Measurements from ENCODE around the gene PKD1L1.
"Not testable (repeated sequence)": the region's sequence is repeated elsewhere in the genome, so short reads cannot be mapped to it uniquely, and the experiment has no call there.

PKD1L1 gene

DNA sequence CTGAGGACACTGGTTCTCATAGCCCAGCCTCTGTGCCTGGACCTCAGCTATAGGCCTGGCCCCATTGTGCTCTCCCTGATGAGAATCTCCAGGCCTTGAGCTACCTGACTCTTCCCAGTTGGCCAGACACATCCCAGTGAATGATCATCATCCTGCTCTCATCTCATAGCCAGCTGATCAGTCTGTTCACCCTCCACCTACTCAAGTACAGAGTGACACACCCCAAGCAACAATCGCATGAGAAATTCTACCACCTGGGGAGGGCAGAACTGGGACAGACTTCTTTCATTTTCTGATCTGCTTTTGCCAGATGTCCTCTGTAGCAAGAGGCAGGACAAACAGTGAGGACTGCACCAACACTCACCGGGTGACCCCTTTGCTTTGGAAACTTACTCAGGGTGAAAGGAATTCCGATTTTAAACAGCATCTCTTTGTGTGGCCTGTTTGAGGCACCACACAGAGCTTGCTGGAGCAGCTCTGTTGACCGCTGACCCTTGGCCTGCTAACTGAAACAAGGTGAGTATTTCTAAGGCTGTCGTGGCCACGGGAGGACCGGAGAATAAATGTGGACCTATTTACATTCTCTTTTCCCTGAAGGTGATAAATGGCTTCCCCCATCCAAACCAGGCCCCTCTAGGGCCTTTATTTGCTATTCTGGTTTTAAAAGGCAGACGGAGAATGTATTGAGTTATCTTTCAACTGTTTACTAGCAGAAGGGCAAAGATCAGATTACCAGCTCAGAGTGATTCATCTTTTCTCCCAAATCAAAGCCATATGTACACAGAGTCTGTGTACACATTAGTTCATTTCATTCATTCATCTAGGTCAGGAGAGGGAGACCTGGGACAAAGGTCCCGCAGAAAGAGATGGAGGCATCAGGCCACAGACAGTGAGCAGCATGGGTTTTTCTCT is 184.9 kb downstream of the PKD1L1 start:
- H3K4me1 ChIP-seq: no peaks in the 10 kb centered on the region; the same call in 1 of the 2 replicates
- H3K9me3 ChIP-seq: no peaks in the 10 kb centered on the region
- H3K36me3 ChIP-seq (replicated peaks): no peaks in the 10 kb centered on the region
- in situ Hi-C loops (cut with MboI; ENCODE audit: low sequenced_read_pairs): no loop called here
- no peak overlapping the region for H3K4me3 ChIP-seq
- no peaks in the 10 kb centered on the region for H3K27me3 ChIP-seq (ENCODE audit: low read depth)
- DNase-seq (ENCODE audit: low spot score in 2 of 2): no peak

DNA sequence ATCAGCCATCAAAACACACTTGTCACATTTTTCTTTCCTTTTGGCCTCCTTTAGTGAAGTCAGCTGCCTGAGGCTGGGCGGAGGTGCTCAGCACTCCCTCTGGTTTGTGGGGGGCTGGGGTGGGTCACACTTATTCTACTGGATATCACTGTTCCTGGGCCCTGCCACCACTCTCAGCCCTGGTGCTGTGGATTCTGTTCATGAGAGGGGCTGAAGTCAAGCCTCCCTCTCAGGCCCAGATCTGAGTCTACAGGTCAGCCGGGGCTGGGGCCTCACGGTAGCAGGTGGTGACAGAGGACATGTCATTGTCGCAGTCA is 185.6 kb downstream of the PKD1L1 start:
- no peaks in the 10 kb centered on the region; the same call in 1 of the 2 replicates for H3K4me1 ChIP-seq
- in situ Hi-C loops (cut with MboI; ENCODE audit: low sequenced_read_pairs): no loop called here
- no peak for DNase-seq (ENCODE audit: low spot score in 2 of 2)
- no peaks in the 10 kb centered on the region for H3K9me3 ChIP-seq
- no peaks in the 10 kb centered on the region for H3K27me3 ChIP-seq (ENCODE audit: low read depth)
- no peak overlapping the region for H3K4me3 ChIP-seq
- no peaks in the 10 kb centered on the region for H3K36me3 ChIP-seq (replicated peaks)

DNA sequence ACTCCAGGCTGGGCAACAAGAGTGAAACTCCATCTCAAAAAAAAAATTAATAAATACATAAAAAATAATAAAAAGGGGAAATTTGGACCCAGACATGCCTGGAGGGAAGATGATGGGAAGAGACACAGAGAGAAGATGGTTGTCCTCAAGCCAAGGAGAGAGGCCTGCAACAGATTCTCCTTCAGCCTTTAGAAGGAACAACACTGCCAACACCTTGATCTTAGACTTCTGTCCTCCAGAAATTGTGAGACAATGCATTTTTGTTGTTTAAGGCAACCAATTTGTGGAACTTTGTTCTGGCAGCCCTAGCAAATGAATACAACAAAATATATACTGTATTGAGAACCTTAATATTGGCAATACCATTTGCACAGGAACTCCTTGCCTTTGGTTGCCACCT is 186.1 kb downstream of the PKD1L1 start:
- no peaks in the 10 kb centered on the region; the same call in 1 of the 2 replicates for H3K4me1 ChIP-seq

DNA sequence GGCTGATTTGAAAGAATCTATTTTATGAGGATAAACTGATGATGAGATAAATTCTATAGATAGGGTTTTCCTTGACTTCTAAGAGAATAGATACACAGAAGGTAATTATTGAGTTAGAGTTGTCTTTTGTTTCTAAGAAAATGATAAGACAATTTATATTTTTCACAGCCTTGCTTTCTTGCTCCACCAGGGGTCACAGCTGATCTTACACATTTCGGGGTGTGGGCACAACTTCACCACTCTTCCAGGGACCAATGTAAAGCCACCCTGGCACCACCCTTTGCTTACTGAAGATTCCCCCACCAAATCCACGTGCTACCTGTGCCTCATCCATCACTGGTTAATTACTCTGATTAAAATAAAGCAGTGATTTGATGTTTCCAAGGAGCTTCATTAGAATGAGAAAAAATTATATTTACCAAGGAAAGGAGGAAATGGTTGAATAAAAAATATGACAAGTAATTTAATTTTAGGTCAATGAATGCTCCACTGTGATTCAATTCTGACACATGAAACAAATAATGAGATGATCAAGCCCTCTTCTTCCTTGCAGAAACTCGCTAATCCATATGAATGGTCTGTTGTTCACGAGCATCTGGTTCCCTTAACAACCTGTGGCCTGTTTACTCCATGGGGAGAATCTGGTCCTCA is 189.1 kb downstream of the PKD1L1 start:
- no peaks in the 10 kb centered on the region for H3K36me3 ChIP-seq (replicated peaks)
- in situ Hi-C loops (cut with MboI; ENCODE audit: low sequenced_read_pairs): no loop called here
- no peak for DNase-seq (ENCODE audit: low spot score in 2 of 2)

More for the DNA sequence above, 186.1 kb downstream of the PKD1L1 start:
- no peak for DNase-seq (ENCODE audit: low spot score in 2 of 2)
- Histone ChIP-seq H3K27me3 (ENCODE audit: low read depth) (no peaks in the 10 kb centered on the region), H3K9me3 (no peaks in the 10 kb centered on the region), H3K4me3 (no peak overlapping the region), H3K36me3 (replicated peaks) (no peaks in the 10 kb centered on the region)
- in situ Hi-C loops (cut with MboI; ENCODE audit: low sequenced_read_pairs): no loop called here

DNA sequence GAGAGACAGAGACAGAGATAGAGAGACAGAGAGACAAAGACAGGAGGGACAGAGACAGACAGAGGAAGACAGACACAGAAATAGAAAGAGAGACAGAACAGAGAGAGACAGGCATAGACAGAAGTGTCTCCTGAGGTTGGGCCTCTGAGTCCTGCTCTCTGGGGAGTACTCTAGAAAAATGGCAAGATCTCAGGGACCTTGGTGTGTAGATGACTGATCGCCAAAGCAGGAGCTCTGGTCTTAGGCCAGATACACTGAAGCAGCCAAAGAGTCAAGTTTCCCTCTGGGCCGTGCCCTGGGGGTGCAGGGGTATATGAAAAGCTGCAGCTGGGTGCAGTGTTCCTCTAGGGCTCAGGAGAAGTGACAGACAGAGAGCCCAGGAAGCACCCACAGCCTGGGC is 189.7 kb downstream of the PKD1L1 start:
- DNase-seq (ENCODE audit: low spot score in 2 of 2): no peak
- Histone ChIP-seq H3K27me3 (ENCODE audit: low read depth) (no peaks in the 10 kb centered on the region), H3K36me3 (replicated peaks) (no peaks in the 10 kb centered on the region), H3K9me3 (no peaks in the 10 kb centered on the region), H3K4me1 (no peaks in the 10 kb centered on the region; the same call in 1 of the 2 replicates), H3K4me3 (no peak overlapping the region)
- in situ Hi-C loops (cut with MboI; ENCODE audit: low sequenced_read_pairs): no loop called here

More for the DNA sequence above, 189.1 kb downstream of the PKD1L1 start:
- no peaks in the 10 kb centered on the region for H3K27me3 ChIP-seq (ENCODE audit: low read depth)
- H3K4me1 ChIP-seq: no peaks in the 10 kb centered on the region; the same call in 1 of the 2 replicates
- no peak overlapping the region for H3K4me3 ChIP-seq
- H3K9me3 ChIP-seq: no peaks in the 10 kb centered on the region

DNA sequence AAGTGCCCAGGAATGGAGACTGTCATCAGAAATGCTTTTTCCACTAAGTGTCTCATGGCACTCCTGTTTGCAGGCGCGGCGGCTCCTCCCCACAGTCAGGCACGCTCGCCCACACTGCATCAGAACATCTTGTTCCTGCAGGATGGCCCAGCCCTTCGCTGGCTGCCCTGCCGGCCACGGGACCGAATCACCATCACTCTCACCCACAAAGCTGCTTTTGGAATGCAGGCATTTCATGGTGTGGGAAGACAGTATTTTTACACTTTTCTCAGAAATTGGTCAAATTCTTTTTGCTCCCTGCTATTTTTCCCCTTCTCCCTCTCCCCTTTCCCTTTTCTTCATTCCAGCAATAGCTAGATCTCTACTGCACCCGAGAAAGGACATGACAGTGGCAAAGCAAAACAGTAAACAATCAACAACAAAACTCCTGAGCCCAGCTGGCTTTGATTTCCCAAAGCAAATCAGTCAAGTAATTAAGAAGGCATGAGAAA is 190.3 kb downstream of the PKD1L1 start:
- Histone ChIP-seq H3K4me1 (no peaks in the 10 kb centered on the region), H3K4me3 (no peak overlapping the region), H3K36me3 (replicated peaks) (no peaks in the 10 kb centered on the region), H3K27me3 (ENCODE audit: low read depth) (no peaks in the 10 kb centered on the region), H3K9me3 (no peaks in the 10 kb centered on the region)
- in situ Hi-C loops (cut with MboI; ENCODE audit: low sequenced_read_pairs): no loop called here
- no peak for DNase-seq (ENCODE audit: low spot score in 2 of 2)

DNA sequence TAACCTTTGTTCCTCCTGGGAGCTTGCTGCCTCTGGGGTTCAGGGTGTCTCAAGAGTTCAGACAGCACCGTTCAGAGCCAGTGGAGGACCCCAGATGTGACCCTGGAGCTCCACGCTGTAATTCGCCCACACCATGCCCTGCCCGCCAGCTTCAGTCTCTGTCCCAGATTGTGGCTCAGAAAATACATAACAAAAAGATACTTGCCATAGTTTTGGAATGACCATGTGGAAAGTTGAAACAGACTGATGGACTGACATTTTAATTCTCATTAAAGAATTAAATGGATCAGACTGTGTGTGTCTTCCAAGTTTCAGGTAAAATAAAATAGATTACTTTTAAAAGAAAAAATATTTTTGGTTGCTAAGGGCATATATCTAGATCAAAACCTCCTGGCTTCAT is 191.6 kb downstream of the PKD1L1 start:
- in situ Hi-C loops (cut with MboI; ENCODE audit: low sequenced_read_pairs): no loop called here
- H3K4me1 ChIP-seq: no peaks in the 10 kb centered on the region
- no peak for DNase-seq (ENCODE audit: low spot score in 2 of 2)
- no peaks in the 10 kb centered on the region for H3K27me3 ChIP-seq (ENCODE audit: low read depth)
- H3K36me3 ChIP-seq (replicated peaks): no peaks in the 10 kb centered on the region
- no peaks in the 10 kb centered on the region for H3K9me3 ChIP-seq
- no peak overlapping the region for H3K4me3 ChIP-seq

DNA sequence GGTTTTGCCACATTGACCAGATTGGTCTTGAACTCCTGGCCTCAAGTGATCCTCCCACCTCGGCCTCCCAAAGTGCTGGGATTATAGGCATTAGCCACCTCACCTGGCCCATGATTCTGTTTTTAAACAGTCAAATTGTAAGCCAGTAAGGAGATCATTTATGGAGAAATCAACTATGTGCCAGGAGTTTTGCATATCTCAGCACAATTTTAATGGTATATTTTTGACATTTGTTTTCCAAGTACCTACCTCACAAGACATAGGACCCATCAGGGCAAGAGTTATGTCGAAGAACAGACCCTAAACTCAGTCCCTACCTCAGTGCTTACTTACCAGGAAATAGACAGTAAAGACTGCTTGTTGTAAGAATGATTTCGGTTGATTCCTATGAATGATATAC is 193.0 kb downstream of the PKD1L1 start:
- Histone ChIP-seq H3K36me3 (replicated peaks) (no peaks in the 10 kb centered on the region), H3K4me3 (no peak overlapping the region), H3K4me1 (no peaks in the 10 kb centered on the region), H3K27me3 (ENCODE audit: low read depth) (no peaks in the 10 kb centered on the region), H3K9me3 (no peaks in the 10 kb centered on the region)
- in situ Hi-C loops (cut with MboI; ENCODE audit: low sequenced_read_pairs): no loop called here
- DNase-seq (ENCODE audit: low spot score in 2 of 2): no peak

DNA sequence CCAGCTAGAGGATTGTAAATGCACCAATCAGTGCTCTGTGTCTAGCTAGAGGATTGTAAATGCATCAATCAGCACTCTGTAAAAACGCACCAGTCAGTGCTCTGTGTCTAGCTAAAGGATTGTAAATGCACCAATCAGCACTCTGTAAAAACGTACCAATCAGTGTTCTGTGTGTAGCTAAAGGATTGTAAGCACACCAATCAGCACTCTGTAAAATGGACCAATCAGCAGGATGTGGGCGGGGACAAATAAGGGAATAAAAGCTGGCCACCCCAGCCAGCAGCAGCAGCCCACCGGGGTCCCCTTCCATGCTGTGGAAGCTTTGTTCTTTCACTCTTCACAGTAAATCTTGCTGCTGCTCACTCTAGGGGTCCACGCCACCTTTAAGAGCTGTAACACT is 196.5 kb downstream of the PKD1L1 start:
- in situ Hi-C loops (cut with MboI; ENCODE audit: low sequenced_read_pairs); H3K9me3 ChIP-seq; H3K4me1 ChIP-seq; H3K27me3 ChIP-seq (ENCODE audit: low read depth); H3K4me3 ChIP-seq; H3K36me3 ChIP-seq (replicated peaks); DNase-seq (ENCODE audit: low spot score in 2 of 2): not testable (repeated sequence)

DNA sequence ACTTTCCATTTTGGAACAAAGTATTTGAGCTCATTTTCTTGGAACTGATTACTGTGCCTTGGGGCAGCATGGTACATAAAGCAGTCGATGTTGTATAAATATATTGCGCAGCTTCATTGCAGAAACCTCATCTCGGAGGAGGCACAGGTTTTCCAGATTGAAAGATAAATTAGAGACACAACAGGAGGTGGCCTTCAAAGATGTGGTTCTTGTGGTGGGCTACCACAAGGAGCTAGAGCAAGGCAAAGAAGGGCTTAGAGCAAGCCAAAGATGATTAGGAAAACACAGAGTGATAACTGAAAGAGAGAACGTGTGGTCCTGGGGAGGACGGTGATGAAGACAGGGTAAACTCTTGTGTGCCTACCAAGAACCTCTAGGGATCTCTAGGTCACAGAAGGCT is 197.2 kb downstream of the PKD1L1 start:
- Histone ChIP-seq H3K9me3 (no peaks in the 10 kb centered on the region), H3K36me3 (replicated peaks) (no peaks in the 10 kb centered on the region), H3K4me3 (no peak overlapping the region), H3K4me1 (no peaks in the 10 kb centered on the region), H3K27me3 (ENCODE audit: low read depth) (no peaks in the 10 kb centered on the region)
- in situ Hi-C loops (cut with MboI; ENCODE audit: low sequenced_read_pairs): no loop called here
- DNase-seq (ENCODE audit: low spot score in 2 of 2): no peak

DNA sequence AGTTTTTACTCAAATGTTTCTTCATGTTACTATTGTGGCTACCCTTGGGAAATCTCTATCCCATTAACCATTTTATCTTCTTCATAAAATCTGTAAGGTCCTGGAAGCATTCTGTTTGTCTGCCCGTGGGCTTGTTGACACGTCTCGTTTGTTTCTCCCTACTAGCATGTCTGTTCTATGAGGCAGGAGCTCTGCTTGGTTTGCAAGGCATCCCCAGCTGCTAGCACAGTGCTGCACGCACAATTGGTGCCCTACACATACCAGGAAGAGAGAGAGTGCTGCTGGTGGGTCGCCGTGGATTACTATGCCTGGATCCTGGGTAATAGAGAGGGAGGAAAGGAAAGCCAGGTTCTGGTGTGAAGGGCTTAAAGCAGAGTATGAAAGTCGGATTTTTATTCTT is 200.2 kb downstream of the PKD1L1 start:
- in situ Hi-C loops (cut with MboI; ENCODE audit: low sequenced_read_pairs): no loop called here
- H3K36me3 ChIP-seq (replicated peaks): no peaks in the 10 kb centered on the region
- H3K4me3 ChIP-seq: no peak overlapping the region
- DNase-seq (ENCODE audit: low spot score in 2 of 2): no peak
- H3K9me3 ChIP-seq: no peaks in the 10 kb centered on the region
- no peaks in the 10 kb centered on the region for H3K27me3 ChIP-seq (ENCODE audit: low read depth)
- H3K4me1 ChIP-seq: no peaks in the 10 kb centered on the region

DNA sequence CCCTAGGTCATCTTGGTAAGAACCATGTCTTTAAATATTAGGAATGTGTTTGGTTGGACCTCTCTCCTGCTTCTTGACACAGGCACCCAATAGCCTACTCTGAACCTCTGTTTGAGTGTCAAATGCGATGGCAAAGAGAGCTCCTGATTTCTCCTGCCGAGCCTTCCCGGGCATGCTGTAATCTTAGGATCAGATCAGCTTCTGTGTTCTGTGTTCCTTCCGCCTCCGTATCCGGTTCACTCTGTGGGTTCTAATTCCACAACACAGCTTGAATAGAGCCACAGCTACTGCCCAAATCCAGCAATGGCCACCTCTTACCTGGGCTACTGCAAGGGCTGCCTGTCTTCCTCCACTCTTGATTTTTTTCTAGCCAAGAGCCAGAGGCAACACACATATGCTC is 201.1 kb downstream of the PKD1L1 start:
- Histone ChIP-seq H3K36me3 (replicated peaks) (no peaks in the 10 kb centered on the region), H3K4me3 (no peak overlapping the region), H3K4me1 (no peaks in the 10 kb centered on the region), H3K9me3 (no peaks in the 10 kb centered on the region), H3K27me3 (ENCODE audit: low read depth) (no peaks in the 10 kb centered on the region)
- in situ Hi-C loops (cut with MboI; ENCODE audit: low sequenced_read_pairs): no loop called here
- no peak for DNase-seq (ENCODE audit: low spot score in 2 of 2)

DNA sequence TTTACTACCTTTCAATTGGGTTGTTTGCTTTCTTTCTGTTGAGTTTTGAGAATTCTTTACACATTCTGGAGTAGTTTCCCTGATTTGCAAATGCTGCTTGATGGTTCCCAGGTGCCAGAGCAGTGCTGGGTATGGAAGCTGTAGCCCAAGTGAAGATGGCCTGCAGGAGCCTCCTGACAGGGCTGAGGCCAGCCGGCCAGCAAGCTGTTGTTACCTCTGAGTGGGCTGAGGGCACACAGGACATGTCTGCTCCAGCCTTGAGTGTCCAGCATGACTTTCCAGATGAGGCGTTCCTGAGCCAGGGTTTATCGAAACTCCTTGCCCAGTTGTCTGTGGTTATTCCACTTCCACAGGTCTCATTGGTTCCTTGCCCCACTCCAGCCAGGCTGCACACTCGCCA is 201.8 kb downstream of the PKD1L1 start:
- in situ Hi-C loops (cut with MboI; ENCODE audit: low sequenced_read_pairs): no loop called here
- Histone ChIP-seq H3K9me3 (no peaks in the 10 kb centered on the region), H3K4me3 (no peak overlapping the region), H3K36me3 (replicated peaks) (no peaks in the 10 kb centered on the region), H3K4me1 (no peaks in the 10 kb centered on the region), H3K27me3 (ENCODE audit: low read depth) (no peaks in the 10 kb centered on the region)
- no peak for DNase-seq (ENCODE audit: low spot score in 2 of 2)

DNA sequence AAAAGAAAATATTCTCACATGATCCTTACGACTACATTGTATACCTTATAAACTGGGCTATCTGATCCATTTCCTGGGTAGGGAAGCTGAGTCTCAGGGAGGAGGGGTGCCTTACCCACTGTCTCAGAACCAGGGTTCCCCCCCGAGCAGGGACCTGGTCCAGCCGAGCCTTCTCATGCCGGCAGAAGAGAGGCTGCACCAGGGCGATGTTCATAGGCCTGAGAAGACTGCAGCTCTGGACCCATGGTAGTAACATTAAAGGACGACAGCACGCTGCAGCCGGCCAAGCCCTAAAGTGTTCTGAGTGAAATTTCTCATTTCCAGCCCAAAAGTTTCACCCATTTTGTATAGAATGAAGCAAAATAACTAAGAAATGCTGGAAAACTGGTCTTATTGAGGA is 203.4 kb downstream of the PKD1L1 start:
- no peaks in the 10 kb centered on the region for H3K9me3 ChIP-seq
- H3K36me3 ChIP-seq (replicated peaks): no peaks in the 10 kb centered on the region
- in situ Hi-C loops (cut with MboI; ENCODE audit: low sequenced_read_pairs): no loop called here
- H3K27me3 ChIP-seq (ENCODE audit: low read depth): no peaks in the 10 kb centered on the region
- H3K4me1 ChIP-seq: no peaks in the 10 kb centered on the region
- no peak overlapping the region for H3K4me3 ChIP-seq
- DNase-seq (ENCODE audit: low spot score in 2 of 2): no peak
